C4-2B (cell line): ENCODE measurements around the gene NRXN3.

ENCODE experiments used
- H3K27ac ChIP-seq: fragments of 450-650 bp; 2 replicates; pipeline ENCODE4 v1.5.1; 2017
- CTCF ChIP-seq: fragments of 450-650 bp; conservative IDR thresholded peaks from 2 replicates; pipeline ENCODE4 v1.5.1; 2017; ENCODE audit warnings: mild to moderate bottlenecking
- ZFX ChIP-seq: fragments of 450-650 bp; IDR thresholded peaks from 2 replicates; pipeline ENCODE4 v1.6.1; 2017

Gene NRXN3

GRCh38 chr14:79318371-79318770 lies 1148.2 kb downstream of the NRXN3 start:
- no peak overlapping the region for H3K27ac ChIP-seq
- TF ChIP-seq CTCF: no peak

- H3K27ac ChIP-seq: no peak overlapping the region
- no peak for TF ChIP-seq CTCF
- no peak for TF ChIP-seq ZFX
These were observed 1150.4 kb downstream of the NRXN3 start for GRCh38 chr14:79320561-79320960.

DNA sequence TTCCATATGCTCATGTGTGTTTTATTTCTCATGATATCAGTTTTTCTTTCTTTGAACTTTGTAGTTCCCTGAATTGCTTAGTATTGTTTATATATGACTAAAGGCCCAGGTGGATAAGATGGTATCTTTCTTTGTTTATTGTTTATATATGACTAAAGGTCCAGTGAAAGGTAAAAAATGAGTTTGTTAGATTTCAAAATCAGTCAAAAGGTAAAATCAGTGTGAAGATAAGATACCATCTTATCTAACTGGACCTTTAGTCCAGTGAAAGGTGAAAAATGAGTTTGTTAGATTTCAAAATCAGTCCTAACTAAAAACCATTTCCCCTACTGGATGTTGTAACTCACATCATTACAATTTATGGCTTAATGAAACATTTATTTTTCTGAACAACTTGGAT lies 1150.9 kb downstream of the NRXN3 start:
- H3K27ac ChIP-seq: no peak overlapping the region
- TF ChIP-seq ZFX (no peak), CTCF (no peak)

DNA sequence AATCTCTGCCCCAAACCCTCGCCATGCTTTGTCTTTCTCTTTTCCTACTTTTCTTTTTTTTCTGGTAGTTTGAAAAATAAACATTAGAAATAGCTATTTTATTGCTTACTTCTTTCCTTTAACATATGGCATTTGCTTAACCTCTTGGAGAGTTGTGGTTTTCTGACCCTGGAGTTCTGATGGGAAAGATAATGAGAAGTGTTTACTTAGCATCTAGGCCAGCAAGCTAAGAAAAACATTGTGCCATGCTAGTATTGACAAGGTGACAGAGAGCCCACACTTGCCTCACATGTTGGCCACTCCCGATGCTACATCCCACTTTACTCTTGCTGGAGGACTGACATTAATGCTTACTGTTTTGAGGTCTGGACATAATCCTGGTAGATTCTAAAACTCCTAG lies 1154.9 kb downstream of the NRXN3 start:
- no peak for TF ChIP-seq CTCF
- no peak for TF ChIP-seq ZFX
- H3K27ac ChIP-seq: peak overlapping the region; percentile 53; the same call in 1 of the 2 replicates

DNA sequence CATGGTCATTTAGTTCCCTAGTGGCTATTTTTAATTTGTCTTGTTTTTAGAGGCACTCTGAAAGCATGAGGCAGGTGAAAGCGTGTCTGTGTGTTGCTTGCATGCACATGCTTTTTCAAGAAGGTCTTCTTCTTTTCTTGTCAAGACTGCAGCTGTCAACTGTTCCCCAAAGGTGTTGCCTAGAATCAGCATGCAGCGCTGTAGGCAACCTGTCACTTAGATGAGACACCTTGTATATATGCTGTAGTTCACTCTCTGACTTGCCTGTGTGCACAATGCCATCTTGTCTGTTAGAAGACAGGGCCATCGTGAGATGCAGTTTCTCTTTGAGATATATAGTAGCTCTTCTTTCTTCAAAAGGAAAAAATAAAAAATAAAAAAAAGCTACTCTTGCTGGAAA lies 1155.4 kb downstream of the NRXN3 start:
- no peak for TF ChIP-seq ZFX
- TF ChIP-seq CTCF: no peak
- H3K27ac ChIP-seq: peak overlapping the region; percentile 53; the same call in 1 of the 2 replicates

DNA sequence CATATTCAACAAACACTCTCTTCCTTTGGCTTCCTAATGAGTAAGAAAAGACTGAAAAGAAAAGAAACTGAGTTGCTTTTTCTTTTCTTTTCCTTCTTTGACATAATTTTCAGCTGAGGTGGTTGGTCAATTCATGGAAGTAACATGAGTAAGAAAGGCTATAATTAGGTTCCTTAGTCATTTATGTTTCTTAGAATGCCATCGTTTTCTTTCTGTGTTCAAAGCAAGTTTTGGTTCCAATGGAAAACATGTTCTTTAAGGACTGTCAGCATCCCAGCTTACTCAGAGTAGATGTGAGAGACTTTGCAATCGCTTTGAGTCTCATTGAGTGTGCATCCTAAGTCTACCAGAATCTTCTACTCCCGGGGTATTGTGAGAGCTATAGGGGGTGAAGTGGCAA lies 1158.7 kb downstream of the NRXN3 start:
- TF ChIP-seq CTCF (no peak), ZFX (no peak)
- H3K27ac ChIP-seq: no peak overlapping the region; the same call in 1 of the 2 replicates

GRCh38 chr14:79331830-79332229 lies 1161.7 kb downstream of the NRXN3 start:
- no peak overlapping the region for H3K27ac ChIP-seq
- TF ChIP-seq ZFX (no peak), CTCF (no peak)
